ENCODE data around the gene NPL.

The NPL gene

DNA sequence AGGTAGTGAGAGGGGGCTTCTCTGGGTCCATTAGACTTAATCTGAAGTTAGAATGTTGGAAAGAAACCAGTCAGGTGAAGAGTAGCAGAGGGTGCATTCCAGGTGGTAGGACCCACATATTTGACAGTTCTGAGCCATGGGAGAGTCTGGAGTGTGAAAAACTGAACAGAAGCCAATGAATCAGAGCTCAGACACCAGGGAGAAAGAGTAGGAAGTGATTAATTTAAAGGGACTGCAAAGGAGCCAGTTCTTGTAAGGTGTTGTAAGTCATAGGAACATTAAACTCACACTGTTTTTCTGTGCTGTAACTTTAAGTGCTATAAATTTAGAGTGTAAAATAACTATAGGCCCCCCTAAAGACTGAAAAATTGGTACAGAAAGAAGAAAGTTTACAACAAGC is 43.7 kb downstream of the NPL start:
- H4K20me1 ChIP-seq (ENCODE audit: insufficient read depth, low read length) = no peaks in the 10 kb centered on the region
- H3K36me3 ChIP-seq (replicated peaks; ENCODE audit: low read depth, low read length) = no peaks in the 10 kb centered on the region

DNA sequence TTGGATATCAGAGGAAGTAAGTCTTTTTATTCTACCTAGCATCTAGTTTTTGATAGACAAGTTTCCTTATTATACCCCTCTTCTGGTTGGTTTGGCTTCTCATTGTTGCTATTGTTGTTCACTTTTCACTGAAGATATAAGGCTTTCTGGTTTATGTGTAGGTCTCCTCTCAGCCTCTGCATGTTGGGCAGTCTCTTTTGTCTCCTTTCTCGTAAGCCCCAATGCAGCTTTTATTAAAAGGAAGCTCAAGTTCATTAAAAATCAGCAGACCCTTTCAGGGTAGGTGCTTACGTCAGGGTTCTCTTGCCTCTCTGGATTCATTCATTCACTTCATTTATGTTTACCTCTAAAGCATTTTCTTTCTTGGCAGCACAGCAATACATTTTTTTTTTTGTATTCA is 44.8 kb downstream of the NPL start:
- TF ChIP-seq EZH2phosphoT487 (IDR thresholded peaks at IDR 0.05; ENCODE audit: low read depth) = no peak
- TF ChIP-seq, protein P1, sequence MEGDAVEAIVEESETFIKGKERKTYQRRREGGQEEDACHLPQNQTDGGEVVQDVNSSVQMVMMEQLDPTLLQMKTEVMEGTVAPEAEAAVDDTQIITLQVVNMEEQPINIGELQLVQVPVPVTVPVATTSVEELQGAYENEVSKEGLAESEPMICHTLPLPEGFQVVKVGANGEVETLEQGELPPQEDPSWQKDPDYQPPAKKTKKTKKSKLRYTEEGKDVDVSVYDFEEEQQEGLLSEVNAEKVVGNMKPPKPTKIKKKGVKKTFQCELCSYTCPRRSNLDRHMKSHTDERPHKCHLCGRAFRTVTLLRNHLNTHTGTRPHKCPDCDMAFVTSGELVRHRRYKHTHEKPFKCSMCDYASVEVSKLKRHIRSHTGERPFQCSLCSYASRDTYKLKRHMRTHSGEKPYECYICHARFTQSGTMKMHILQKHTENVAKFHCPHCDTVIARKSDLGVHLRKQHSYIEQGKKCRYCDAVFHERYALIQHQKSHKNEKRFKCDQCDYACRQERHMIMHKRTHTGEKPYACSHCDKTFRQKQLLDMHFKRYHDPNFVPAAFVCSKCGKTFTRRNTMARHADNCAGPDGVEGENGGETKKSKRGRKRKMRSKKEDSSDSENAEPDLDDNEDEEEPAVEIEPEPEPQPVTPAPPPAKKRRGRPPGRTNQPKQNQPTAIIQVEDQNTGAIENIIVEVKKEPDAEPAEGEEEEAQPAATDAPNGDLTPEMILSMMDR (IDR thresholded peaks at IDR 0.05; ENCODE audit: low read depth, low read length) = no peak
- H3K4me1 ChIP-seq (ENCODE audit: low read length) = peaks cover 8% of the 10 kb centered on the region
- peaks cover 2% of the 10 kb centered on the region for H3K79me2 ChIP-seq (ENCODE audit: low read length)
- H3K9ac ChIP-seq (ENCODE audit: low read length) = no peak overlapping the region
- H3K36me3 ChIP-seq (replicated peaks; ENCODE audit: low read depth, low read length) = no peaks in the 10 kb centered on the region
- no peak overlapping the region for H2AFZ ChIP-seq (ENCODE audit: low read depth, low read length)
- no peaks in the 10 kb centered on the region for H3K27me3 ChIP-seq (ENCODE audit: low read depth, low read length)
- no peaks in the 10 kb centered on the region for H4K20me1 ChIP-seq (ENCODE audit: insufficient read depth, low read length)
- H3K4me3 ChIP-seq (ENCODE audit: low read length) = no peak overlapping the region
- H3K4me2 ChIP-seq (ENCODE audit: low read length) = no peak overlapping the region
- no peaks in the 10 kb centered on the region for H3K9me3 ChIP-seq (ENCODE audit: insufficient read depth, low read length)
- no peak overlapping the region for H3K27ac ChIP-seq (ENCODE audit: low read length)

More for the DNA sequence above, 43.7 kb downstream of the NPL start:
- no peak overlapping the region for H2AFZ ChIP-seq (ENCODE audit: low read depth, low read length)
- no peak overlapping the region for H3K4me3 ChIP-seq (ENCODE audit: low read length)
- no peak overlapping the region for H3K9ac ChIP-seq (ENCODE audit: low read length)
- H3K27ac ChIP-seq (ENCODE audit: low read length) = no peak overlapping the region
- no peak overlapping the region for H3K4me2 ChIP-seq (ENCODE audit: low read length)
- peaks cover 16% of the 10 kb centered on the region for H3K4me1 ChIP-seq (ENCODE audit: low read length)
- TF ChIP-seq, protein P1 (IDR thresholded peaks at IDR 0.05; ENCODE audit: low read depth, low read length) = no peak
- no peak for TF ChIP-seq EZH2phosphoT487 (IDR thresholded peaks at IDR 0.05; ENCODE audit: low read depth)
- no peaks in the 10 kb centered on the region for H3K9me3 ChIP-seq (ENCODE audit: insufficient read depth, low read length)
- no peaks in the 10 kb centered on the region for H3K79me2 ChIP-seq (ENCODE audit: low read length)
- no peaks in the 10 kb centered on the region for H3K27me3 ChIP-seq (ENCODE audit: low read depth, low read length)

DNA sequence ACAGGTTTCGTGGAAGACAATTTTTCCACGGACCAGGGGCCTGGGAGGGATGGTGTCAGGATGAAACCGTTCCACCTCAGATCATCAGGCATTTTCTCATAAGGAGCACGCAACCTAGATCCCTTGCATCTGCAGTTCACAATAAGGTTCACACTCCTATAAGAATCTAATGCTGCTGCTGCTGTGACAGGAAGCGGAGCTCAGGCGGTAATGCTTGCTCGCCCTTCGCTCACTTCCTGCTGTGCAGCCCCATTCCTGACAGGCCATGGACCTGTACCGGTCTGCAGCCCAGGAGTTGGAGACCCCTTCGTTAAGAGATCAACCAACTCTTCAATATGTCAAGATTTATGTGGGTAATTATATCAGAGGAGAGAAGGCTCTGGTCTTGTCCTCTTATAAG is 46.2 kb downstream of the NPL start:
- Histone ChIP-seq H3K27me3 (ENCODE audit: low read depth, low read length) (no peaks in the 10 kb centered on the region), H4K20me1 (ENCODE audit: insufficient read depth, low read length) (peaks cover 12% of the 10 kb centered on the region), H3K9me3 (ENCODE audit: insufficient read depth, low read length) (no peaks in the 10 kb centered on the region), H3K79me2 (ENCODE audit: low read length) (peaks cover 17% of the 10 kb centered on the region), H3K4me3 (ENCODE audit: low read length) (no peak overlapping the region), H3K27ac (ENCODE audit: low read length) (no peak overlapping the region), H3K4me2 (ENCODE audit: low read length) (no peak overlapping the region), H3K4me1 (ENCODE audit: low read length) (no peaks in the 10 kb centered on the region), H2AFZ (ENCODE audit: low read depth, low read length) (no peak overlapping the region), H3K36me3 (replicated peaks; ENCODE audit: low read depth, low read length) (peaks cover 5% of the 10 kb centered on the region), H3K9ac (ENCODE audit: low read length) (no peak overlapping the region)
- TF ChIP-seq, protein P1 (IDR thresholded peaks at IDR 0.05; ENCODE audit: low read depth, low read length) = no peak
- TF ChIP-seq EZH2phosphoT487 (IDR thresholded peaks at IDR 0.05; ENCODE audit: low read depth) = no peak

DNA sequence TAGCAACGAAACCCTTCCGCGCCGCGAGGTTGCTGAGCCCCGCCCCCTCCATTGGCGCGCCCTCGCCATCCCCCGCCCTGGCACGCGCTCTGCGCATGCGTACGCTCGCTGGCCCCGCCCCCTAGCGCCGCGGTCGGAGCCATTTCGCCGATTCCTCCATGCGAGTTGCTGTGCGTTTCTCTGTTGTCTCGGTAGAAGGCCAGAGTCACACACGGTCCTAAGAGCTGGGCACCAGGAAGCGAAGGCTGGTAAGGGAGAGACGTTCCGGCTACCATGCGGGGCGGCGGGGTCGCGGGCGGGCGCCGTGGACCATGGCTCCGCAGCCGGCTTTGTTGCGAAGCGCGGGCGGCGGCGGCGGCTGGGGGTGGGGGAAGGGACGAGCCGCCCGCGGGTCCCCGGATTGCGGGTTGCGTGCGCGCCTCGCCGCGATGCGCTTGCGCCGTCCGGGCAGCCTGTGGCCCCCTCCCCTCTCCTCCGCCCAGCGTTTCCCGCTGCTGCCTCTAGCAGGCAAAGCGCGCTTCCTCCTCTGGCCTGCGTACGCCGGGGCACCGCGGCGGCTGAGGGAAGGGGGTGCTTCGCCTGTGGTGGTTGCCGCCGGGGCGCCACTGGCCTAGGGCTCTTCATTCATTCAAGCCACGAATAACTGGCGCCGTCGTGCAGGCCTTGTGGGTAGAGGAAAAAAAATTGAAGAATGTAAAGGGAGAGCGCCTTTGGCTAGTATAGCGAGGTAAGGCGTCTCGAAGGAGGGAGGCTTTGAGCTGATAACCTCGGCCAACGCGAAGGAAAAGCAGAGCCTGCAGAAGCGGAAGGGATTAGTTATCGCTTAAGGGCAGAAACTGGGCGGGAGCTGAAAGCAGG is 49.9 kb downstream of the NPL start, which contains the start of gene DHX9:
DHX9 (plus strand) TSS at position 139 of the 858 bp plus-strand sequence. CDS start 3,220 bp downstream, outside the sequence.
- no peaks in the 10 kb centered on the region for H3K9me3 ChIP-seq (ENCODE audit: insufficient read depth, low read length)
- TF ChIP-seq EZH2phosphoT487 (IDR thresholded peaks at IDR 0.05; ENCODE audit: low read depth) = no peak
- TF ChIP-seq, protein P1 (IDR thresholded peaks at IDR 0.05; ENCODE audit: low read depth, low read length) = 0 out of 2 replicates have a peak, but pooled peaks have one; percentile 7
- peaks cover 48% of the 10 kb centered on the region for H4K20me1 ChIP-seq (ENCODE audit: insufficient read depth, low read length)
- H2AFZ ChIP-seq (ENCODE audit: low read depth, low read length) = peak within 1 kb of the TSS; percentile 100
- peak within 1 kb of the TSS; percentile 91 for H3K27ac ChIP-seq (ENCODE audit: low read length)
- H3K4me3 ChIP-seq (ENCODE audit: low read length) = peak within 1 kb of the TSS; percentile 90
- H3K4me1 ChIP-seq (ENCODE audit: low read length) = peaks cover 18% of the 10 kb centered on the region
- peaks cover 35% of the 10 kb centered on the region for H3K36me3 ChIP-seq (replicated peaks; ENCODE audit: low read depth, low read length)
- peaks cover 53% of the 10 kb centered on the region for H3K79me2 ChIP-seq (ENCODE audit: low read length)
- H3K9ac ChIP-seq (ENCODE audit: low read length) = peak within 1 kb of the TSS; percentile 95
- H3K4me2 ChIP-seq (ENCODE audit: low read length) = peak within 1 kb of the TSS; percentile 84
- H3K27me3 ChIP-seq (ENCODE audit: low read depth, low read length) = no peaks in the 10 kb centered on the region

All from OCI-LY3 (cell line).